Measurements from ENCODE around the gene CCDC192.

DNA sequence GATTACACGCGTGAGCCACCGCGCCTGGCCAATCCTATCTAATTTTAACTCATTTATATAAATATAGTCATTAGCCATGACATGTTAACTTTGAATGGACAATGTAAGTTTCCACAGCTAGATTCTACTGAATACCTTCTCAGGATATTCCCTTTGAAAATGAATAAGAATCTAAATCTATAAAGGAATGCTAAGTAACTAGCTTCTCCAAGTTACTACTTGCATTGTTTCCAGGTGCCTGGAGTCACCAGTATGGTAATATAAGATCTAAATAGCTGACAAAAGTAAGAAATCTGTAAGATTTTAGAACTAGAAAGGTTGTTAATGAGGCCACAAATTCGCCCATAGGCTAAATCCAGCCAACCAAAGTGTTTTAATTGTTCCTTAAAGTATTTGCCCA is 191.3 kb downstream of the CCDC192 start:
- TF ChIP-seq, protein P1, sequence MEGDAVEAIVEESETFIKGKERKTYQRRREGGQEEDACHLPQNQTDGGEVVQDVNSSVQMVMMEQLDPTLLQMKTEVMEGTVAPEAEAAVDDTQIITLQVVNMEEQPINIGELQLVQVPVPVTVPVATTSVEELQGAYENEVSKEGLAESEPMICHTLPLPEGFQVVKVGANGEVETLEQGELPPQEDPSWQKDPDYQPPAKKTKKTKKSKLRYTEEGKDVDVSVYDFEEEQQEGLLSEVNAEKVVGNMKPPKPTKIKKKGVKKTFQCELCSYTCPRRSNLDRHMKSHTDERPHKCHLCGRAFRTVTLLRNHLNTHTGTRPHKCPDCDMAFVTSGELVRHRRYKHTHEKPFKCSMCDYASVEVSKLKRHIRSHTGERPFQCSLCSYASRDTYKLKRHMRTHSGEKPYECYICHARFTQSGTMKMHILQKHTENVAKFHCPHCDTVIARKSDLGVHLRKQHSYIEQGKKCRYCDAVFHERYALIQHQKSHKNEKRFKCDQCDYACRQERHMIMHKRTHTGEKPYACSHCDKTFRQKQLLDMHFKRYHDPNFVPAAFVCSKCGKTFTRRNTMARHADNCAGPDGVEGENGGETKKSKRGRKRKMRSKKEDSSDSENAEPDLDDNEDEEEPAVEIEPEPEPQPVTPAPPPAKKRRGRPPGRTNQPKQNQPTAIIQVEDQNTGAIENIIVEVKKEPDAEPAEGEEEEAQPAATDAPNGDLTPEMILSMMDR (conservative IDR thresholded peaks at IDR 0.05; ENCODE audit: low read depth in 2 of 2): no peak
- TF ChIP-seq, protein P2, sequence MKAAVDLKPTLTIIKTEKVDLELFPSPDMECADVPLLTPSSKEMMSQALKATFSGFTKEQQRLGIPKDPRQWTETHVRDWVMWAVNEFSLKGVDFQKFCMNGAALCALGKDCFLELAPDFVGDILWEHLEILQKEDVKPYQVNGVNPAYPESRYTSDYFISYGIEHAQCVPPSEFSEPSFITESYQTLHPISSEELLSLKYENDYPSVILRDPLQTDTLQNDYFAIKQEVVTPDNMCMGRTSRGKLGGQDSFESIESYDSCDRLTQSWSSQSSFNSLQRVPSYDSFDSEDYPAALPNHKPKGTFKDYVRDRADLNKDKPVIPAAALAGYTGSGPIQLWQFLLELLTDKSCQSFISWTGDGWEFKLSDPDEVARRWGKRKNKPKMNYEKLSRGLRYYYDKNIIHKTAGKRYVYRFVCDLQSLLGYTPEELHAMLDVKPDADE (IDR thresholded peaks at IDR 0.05): no peak
- TF ChIP-seq CREB1 (CRISPR knock-in tag; IDR thresholded peaks at IDR 0.05; ENCODE audit: low read depth) (no peak), EZH2 (IDR thresholded peaks at IDR 0.05; ENCODE audit: low read depth, unreplicated experiment) (no peak), EZH2phosphoT487 (IDR thresholded peaks at IDR 0.05; ENCODE audit: unreplicated experiment) (no peak), POLR2AphosphoS5 (IDR thresholded peaks at IDR 0.05; ENCODE audit: low read depth) (no peak), ZNF114 (CRISPR knock-in tag; IDR thresholded peaks at IDR 0.05) (no peak)
- TF ChIP-seq, protein P3, sequence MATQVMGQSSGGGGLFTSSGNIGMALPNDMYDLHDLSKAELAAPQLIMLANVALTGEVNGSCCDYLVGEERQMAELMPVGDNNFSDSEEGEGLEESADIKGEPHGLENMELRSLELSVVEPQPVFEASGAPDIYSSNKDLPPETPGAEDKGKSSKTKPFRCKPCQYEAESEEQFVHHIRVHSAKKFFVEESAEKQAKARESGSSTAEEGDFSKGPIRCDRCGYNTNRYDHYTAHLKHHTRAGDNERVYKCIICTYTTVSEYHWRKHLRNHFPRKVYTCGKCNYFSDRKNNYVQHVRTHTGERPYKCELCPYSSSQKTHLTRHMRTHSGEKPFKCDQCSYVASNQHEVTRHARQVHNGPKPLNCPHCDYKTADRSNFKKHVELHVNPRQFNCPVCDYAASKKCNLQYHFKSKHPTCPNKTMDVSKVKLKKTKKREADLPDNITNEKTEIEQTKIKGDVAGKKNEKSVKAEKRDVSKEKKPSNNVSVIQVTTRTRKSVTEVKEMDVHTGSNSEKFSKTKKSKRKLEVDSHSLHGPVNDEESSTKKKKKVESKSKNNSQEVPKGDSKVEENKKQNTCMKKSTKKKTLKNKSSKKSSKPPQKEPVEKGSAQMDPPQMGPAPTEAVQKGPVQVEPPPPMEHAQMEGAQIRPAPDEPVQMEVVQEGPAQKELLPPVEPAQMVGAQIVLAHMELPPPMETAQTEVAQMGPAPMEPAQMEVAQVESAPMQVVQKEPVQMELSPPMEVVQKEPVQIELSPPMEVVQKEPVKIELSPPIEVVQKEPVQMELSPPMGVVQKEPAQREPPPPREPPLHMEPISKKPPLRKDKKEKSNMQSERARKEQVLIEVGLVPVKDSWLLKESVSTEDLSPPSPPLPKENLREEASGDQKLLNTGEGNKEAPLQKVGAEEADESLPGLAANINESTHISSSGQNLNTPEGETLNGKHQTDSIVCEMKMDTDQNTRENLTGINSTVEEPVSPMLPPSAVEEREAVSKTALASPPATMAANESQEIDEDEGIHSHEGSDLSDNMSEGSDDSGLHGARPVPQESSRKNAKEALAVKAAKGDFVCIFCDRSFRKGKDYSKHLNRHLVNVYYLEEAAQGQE (IDR thresholded peaks at IDR 0.05; ENCODE audit: unreplicated experiment): no peak
